Spleen (tissue), 11 donors: ENCODE data around the gene SSRP1. TPM values are rescaled to one million over a fixed set of nuclear protein-coding genes. Genes with fewer than 3 reads are reported as not detected.

Experiments used
- DNase-seq: peaks from one replicate; pipeline ENCODE4 v3.0.0-alpha.2; 2020
- H3K27ac ChIP-seq, 8 donors: fragments of 200-600 bp; sonication (generic) in 7 of 8; 1 replicate in 4 of 8; 2 replicates in 4 of 8; pipeline versions ENCODE4 v1.5.0 to v1.8.0; 2016 to 2021; ENCODE audit warnings: inconsistent platforms in 4 of 8, mild to moderate bottlenecking in 4 of 8, moderate library complexity in 1 of 8
- H3K27me3 ChIP-seq, 7 donors: fragments of 200-600 bp; sonication (generic) in 6 of 7; replicated peaks in 1 of 7; 1 replicate in 4 of 7; 2 replicates in 3 of 7; pipeline versions ENCODE4 v1.5.0 to v1.8.0; 2016 to 2021; ENCODE audit warnings: inconsistent platforms in 3 of 7, mild to moderate bottlenecking in 1 of 7
- H3K36me3 ChIP-seq, 6 donors: fragments of 200-600 bp; sonication (generic) in 5 of 6; 1 replicate in 4 of 6; 2 replicates in 2 of 6; pipeline versions ENCODE4 v1.5.0 to v1.8.0; 2016 to 2021; ENCODE audit warnings: inconsistent platforms in 2 of 6
- H3K4me1 ChIP-seq, 6 donors: fragments of 200-600 bp; sonication (generic) in 5 of 6; 1 replicate in 3 of 6; 2 replicates in 3 of 6; pipeline versions ENCODE4 v1.5.0 to v1.8.0; 2016 to 2021; ENCODE audit warnings: inconsistent platforms in 3 of 6
- H3K4me3 ChIP-seq, 8 donors: fragments of 200-600 bp; sonication (generic) in 7 of 8; 1 replicate in 4 of 8; 2 replicates in 4 of 8; pipeline versions ENCODE4 v1.5.0 to v1.8.0; 2016 to 2021; ENCODE audit warnings: inconsistent platforms in 4 of 8, mild to moderate bottlenecking in 4 of 8, moderate library complexity in 2 of 8
- H3K9me3 ChIP-seq, 8 donors: fragments of 200-600 bp; sonication (generic) in 7 of 8; 1 replicate in 4 of 8; 2 replicates in 4 of 8; pipeline versions ENCODE4 v1.5.0 to v1.8.0; 2016 to 2021; ENCODE audit warnings: inconsistent platforms in 4 of 8
- POLR2A ChIP-seq, 3 donors: fragments of 450-650 bp; IDR thresholded peaks; one replicate each; pipeline ENCODE4 v1.5.1; 2017; ENCODE audit warnings: antibody characterized with exemption in 3 of 3, mild to moderate bottlenecking in 1 of 3
- POLR2AphosphoS5 ChIP-seq, 3 donors: sonication (generic); formaldehyde crosslinking; IDR thresholded peaks; one replicate each; pipeline ENCODE4 v1.5.1; 2017; ENCODE audit warnings: antibody characterized with exemption in 3 of 3
- WGBS, 5 donors: extraction: QIAGEN DNeasy Blood & Tissue Kit in 3 of 5; methylation state at CpG; one replicate each; pipeline versions ENCODE4 v1.1.5 to v1.1.7; 2013 to 2018; 5-methylcytosine and 5-hydroxymethylcytosine counted together
- intact Hi-C: fragments of 100-400 bp; cut with DNase I; formaldehyde crosslinking; loops from one replicate; pipeline ENCODE4 v1.15.0; 2023; ENCODE audit warnings: low total_unique reads
- polyA plus RNA-seq, 3 donors: library from polyadenylated mRNA; stranded (reverse); fragments of 200-250 nt; gene quantifications; one replicate each; pipeline ENCODE4 v1.2.1, GENCODE V29; 2013
- total RNA-seq, 7 donors: library from RNA; depleted of rRNA in 3 of 7; stranded (reverse); fragments of >200 nt in 3 of 7; fragmentation: NEBNext Ultra II Directional in 4 of 7; extraction: Animal tissue kit (Norgen Biotek cat#: 25700) in 4 of 7; gene quantifications; one replicate each; pipeline versions ENCODE4 v1.1.0 to v1.2.1, GENCODE V29; 2016 to 2021
- TF ChIP-seq, protein P1 (sequence below), 11 experiments: fragments of 200-600 bp in 7 of 11; fragments of 450-650 bp in 4 of 11; sonication (generic) in 4 of 11; IDR thresholded peaks in 8 of 11; conservative IDR thresholded peaks in 3 of 11; 1 replicate in 7 of 11; 2 replicates in 4 of 11; pipeline versions ENCODE4 v1.4.0 to v1.8.0; 2016 to 2021; ENCODE audit warnings: antibody characterized with exemption in 11 of 11, inconsistent platforms in 4 of 11, mild to moderate bottlenecking in 1 of 11
- donor health status: healthy with polysubstance abuse.
- donor health status: DM: no; HTN: no; CAD: no; lungs with moderate emphysema.
- donor health status: DM: no; HTN: no; CAD: no.
- donor health status: Bipolar disorder and iron deficiency.
- donor health status: healthy.
- donor health status: DM: no; HTN: no; CAD: no.
- donor health status: DM: yes; HTN: yes; CAD: no.

The SSRP1 gene
- total and polyA plus RNA-seq, 10 donors = 35.5 to 67.1 (median 51.5) TPM

DNA sequence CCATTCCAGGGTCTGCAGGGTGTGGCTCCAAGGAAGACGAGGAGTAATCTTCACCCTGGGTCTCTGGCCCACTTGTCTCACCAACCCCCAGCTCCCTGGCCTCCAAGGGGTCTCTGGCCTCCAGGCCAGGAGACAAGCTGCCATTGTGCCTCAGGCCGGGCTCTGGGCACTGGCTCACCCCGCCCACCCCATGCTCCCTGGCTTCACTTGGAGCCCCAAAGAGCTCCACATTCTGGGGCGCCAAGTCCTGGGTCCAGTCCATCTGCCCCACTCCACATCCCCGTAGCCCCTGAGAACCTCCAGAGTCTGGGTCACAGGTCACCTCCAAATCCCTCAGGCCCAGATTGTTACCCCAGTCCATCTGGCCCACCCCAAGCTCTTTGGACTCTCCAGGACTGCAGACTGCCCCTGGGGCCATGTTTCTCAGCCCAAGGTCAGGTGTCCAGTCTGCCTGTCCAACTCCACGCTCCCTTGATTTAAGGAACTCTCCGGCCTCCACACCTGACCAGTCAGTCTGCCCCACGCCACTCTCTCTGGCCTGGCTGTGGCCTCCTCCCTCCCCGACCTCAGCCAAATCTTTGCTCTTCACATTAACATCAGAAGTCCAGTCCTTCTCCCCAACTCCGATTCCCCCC lies 27.1 kb downstream of the SSRP1 start:
- TF ChIP-seq, protein P1, sequence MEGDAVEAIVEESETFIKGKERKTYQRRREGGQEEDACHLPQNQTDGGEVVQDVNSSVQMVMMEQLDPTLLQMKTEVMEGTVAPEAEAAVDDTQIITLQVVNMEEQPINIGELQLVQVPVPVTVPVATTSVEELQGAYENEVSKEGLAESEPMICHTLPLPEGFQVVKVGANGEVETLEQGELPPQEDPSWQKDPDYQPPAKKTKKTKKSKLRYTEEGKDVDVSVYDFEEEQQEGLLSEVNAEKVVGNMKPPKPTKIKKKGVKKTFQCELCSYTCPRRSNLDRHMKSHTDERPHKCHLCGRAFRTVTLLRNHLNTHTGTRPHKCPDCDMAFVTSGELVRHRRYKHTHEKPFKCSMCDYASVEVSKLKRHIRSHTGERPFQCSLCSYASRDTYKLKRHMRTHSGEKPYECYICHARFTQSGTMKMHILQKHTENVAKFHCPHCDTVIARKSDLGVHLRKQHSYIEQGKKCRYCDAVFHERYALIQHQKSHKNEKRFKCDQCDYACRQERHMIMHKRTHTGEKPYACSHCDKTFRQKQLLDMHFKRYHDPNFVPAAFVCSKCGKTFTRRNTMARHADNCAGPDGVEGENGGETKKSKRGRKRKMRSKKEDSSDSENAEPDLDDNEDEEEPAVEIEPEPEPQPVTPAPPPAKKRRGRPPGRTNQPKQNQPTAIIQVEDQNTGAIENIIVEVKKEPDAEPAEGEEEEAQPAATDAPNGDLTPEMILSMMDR (IDR thresholded peaks at IDR 0.05 in 8 of 11, conservative IDR thresholded peaks at IDR 0.05 in 3 of 11) = no peak
- no peak for TF ChIP-seq POLR2A (IDR thresholded peaks at IDR 0.05)
- no peak for TF ChIP-seq POLR2AphosphoS5 (IDR thresholded peaks at IDR 0.05)
- H3K27me3 ChIP-seq = peaks cover 0 to 12% (median 0%) of the 10 kb centered on the region in 7 donors
- peaks cover 0 to 46% (median 11%) of the 10 kb centered on the region in 6 donors for H3K36me3 ChIP-seq
- intact Hi-C loops = no loop called here
- DNase-seq = peak; percentile 65
- H3K4me1 ChIP-seq = peaks cover 24 to 98% (median 61%) of the 10 kb centered on the region in 6 donors
- H3K4me3 ChIP-seq = peak overlapping the region in 1 of 8 donors; percentile 44
- H3K9me3 ChIP-seq = no peaks in the 10 kb centered on the region
- H3K27ac ChIP-seq = peak overlapping the region in 1 of 8 donors; percentile 8
- 90 to 96% (median 92%) methylated on average over 10 of the region's 10 CpGs for WGBS, 5 donors

DNA sequence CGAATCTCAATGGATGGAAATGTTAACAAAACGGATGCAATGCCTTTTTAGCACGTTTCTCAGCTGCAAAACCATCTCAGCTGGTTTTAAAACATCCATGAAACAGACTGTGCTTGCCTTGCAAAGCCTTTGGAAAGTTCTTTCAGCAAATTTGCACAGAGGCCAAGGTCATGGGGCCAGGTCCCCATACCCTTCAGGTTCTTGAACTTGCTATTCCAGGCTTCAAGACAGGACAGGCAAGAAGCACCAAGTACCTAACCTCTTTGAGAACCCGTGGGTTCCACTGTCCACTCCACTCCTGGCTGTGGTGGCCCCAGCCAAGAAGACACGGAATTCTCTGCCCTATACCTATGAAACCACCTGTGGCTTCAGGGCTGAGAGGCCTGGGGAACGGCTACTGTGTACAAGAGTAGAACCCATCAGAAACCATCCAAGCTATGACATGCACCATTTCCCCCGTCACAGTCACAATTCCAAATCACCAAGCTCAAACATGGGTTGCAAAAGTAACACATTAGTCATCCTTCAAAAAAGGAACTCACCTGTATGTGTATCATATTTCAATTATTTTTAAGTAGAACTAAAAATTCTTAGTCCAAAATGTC lies 27.9 kb downstream of the SSRP1 start:
- H3K4me3 ChIP-seq = peak overlapping the region in 1 of 8 donors; percentile 44
- H3K9me3 ChIP-seq = no peaks in the 10 kb centered on the region

GRCh38 chr11:57306940-57307565 lies 28.6 kb downstream of the SSRP1 start:
- DNase-seq = no peak
- H3K36me3 ChIP-seq = peaks cover 0 to 46% (median 9%) of the 10 kb centered on the region in 6 donors
- 32 to 66% (median 39%) methylated on average over 9 of the region's 9 CpGs for WGBS, 5 donors
- no peaks in the 10 kb centered on the region for H3K9me3 ChIP-seq
- H3K27me3 ChIP-seq = peaks cover 0 to 11% (median 0%) of the 10 kb centered on the region in 7 donors
- H3K4me3 ChIP-seq = peak overlapping the region in 1 of 8 donors; percentile 44
- no peak overlapping the region for H3K27ac ChIP-seq
- peaks cover 16 to 88% (median 53%) of the 10 kb centered on the region in 6 donors for H3K4me1 ChIP-seq
- TF ChIP-seq, protein P1 (IDR thresholded peaks at IDR 0.05 in 8 of 11, conservative IDR thresholded peaks at IDR 0.05 in 3 of 11) = no peak
- TF ChIP-seq POLR2A (IDR thresholded peaks at IDR 0.05) = no peak
- TF ChIP-seq POLR2AphosphoS5 (IDR thresholded peaks at IDR 0.05) = peak in 2 of 3 donors; percentile 11 to 15
- intact Hi-C loops = no loop called here

More for the DNA sequence above, 27.9 kb downstream of the SSRP1 start:
- peaks cover 0 to 46% (median 6%) of the 10 kb centered on the region in 6 donors for H3K36me3 ChIP-seq
- 63 to 88% (median 81%) methylated on average over 7 of the region's 7 CpGs for WGBS, 5 donors
- H3K27ac ChIP-seq = no peak overlapping the region
- TF ChIP-seq POLR2AphosphoS5 (IDR thresholded peaks at IDR 0.05) (no peak), POLR2A (IDR thresholded peaks at IDR 0.05) (no peak)
- TF ChIP-seq, protein P1 (IDR thresholded peaks at IDR 0.05 in 8 of 11, conservative IDR thresholded peaks at IDR 0.05 in 3 of 11) = no peak
- peaks cover 0 to 12% (median 0%) of the 10 kb centered on the region in 7 donors for H3K27me3 ChIP-seq
- H3K4me1 ChIP-seq = peaks cover 24 to 95% (median 59%) of the 10 kb centered on the region in 6 donors
- intact Hi-C loops = no loop called here
- DNase-seq = no peak
